ENCODE results near the gene NALCN. TPM values are rescaled to one million over a fixed set of nuclear protein-coding genes. Genes with fewer than 3 reads are reported as not detected.

Gene NALCN
- total and polyA plus RNA-seq, 2 donors (not counting 1 experiment from before 2014, with no cell fraction given) = 1.5 to 2.7 TPM

GRCh38 chr13:101412076-101412475 lies 4.2 kb downstream of the NALCN start:
- no peak overlapping the region for H2AFZ ChIP-seq (ENCODE audit: low read length)
- no peaks in the 10 kb centered on the region for H3K79me2 ChIP-seq (ENCODE audit: control insufficient read depth, insufficient read depth, low read length)
- no peak for TF ChIP-seq CTCF (conservative IDR thresholded peaks at IDR 0.05 in 1 of 2, IDR thresholded peaks at IDR 0.05 in 1 of 2; ENCODE audit: low read depth in 1 of 2, low read length in 2 of 2)
- TF ChIP-seq EZH2 (IDR thresholded peaks at IDR 0.05; ENCODE audit: low read length, missing control alignments) = no peak
- no peak overlapping the region for H3K4me2 ChIP-seq (ENCODE audit: extremely low read depth, insufficient read depth, low read length)
- no peak overlapping the region for H3K27ac ChIP-seq (ENCODE audit: insufficient read depth, low read length)
- no peaks in the 10 kb centered on the region for H4K20me1 ChIP-seq (ENCODE audit: control insufficient read depth, extremely low read depth, insufficient read depth, low read length)
- no peaks in the 10 kb centered on the region for H3K9me3 ChIP-seq (ENCODE audit: control insufficient read depth, insufficient read depth, low read depth, low read length)
- no peaks in the 10 kb centered on the region for H3K36me3 ChIP-seq (ENCODE audit: control insufficient read depth, insufficient read depth, low read length)
- DNase-seq (ENCODE audit: low read depth in 2 of 2) = no peak
- H3K4me1 ChIP-seq (ENCODE audit: control insufficient read depth, extremely low read depth, insufficient read depth, low read length) = peaks cover 3% of the 10 kb centered on the region
- H3K9ac ChIP-seq (ENCODE audit: insufficient read depth, low read length) = no peak overlapping the region
- no peak overlapping the region for H3K4me3 ChIP-seq (replicated peaks in 1 of 4; ENCODE audit: control extremely low read depth in 1 of 4, insufficient read depth in 1 of 4, low read depth in 3 of 4, low read length in 4 of 4)
- H3K27me3 ChIP-seq (ENCODE audit: control insufficient read depth, insufficient read depth, low read length) = no peaks in the 10 kb centered on the region

- no peak for DNase-seq (ENCODE audit: low read depth in 2 of 2)
- no peaks in the 10 kb centered on the region for H4K20me1 ChIP-seq (ENCODE audit: control insufficient read depth, extremely low read depth, insufficient read depth, low read length)
- H3K4me3 ChIP-seq (replicated peaks in 1 of 4; ENCODE audit: control extremely low read depth in 1 of 4, insufficient read depth in 1 of 4, low read depth in 3 of 4, low read length in 4 of 4) = no peak overlapping the region
- H3K9ac ChIP-seq (ENCODE audit: insufficient read depth, low read length) = no peak overlapping the region
- no peak overlapping the region for H3K27ac ChIP-seq (ENCODE audit: insufficient read depth, low read length)
- H3K9me3 ChIP-seq (ENCODE audit: control insufficient read depth, insufficient read depth, low read depth, low read length) = no peaks in the 10 kb centered on the region
- no peaks in the 10 kb centered on the region for H3K79me2 ChIP-seq (ENCODE audit: control insufficient read depth, insufficient read depth, low read length)
- no peak overlapping the region for H3K4me2 ChIP-seq (ENCODE audit: extremely low read depth, insufficient read depth, low read length)
- no peaks in the 10 kb centered on the region for H3K36me3 ChIP-seq (ENCODE audit: control insufficient read depth, insufficient read depth, low read length)
- no peak overlapping the region for H2AFZ ChIP-seq (ENCODE audit: low read length)
- H3K4me1 ChIP-seq (ENCODE audit: control insufficient read depth, extremely low read depth, insufficient read depth, low read length) = no peaks in the 10 kb centered on the region
- TF ChIP-seq CTCF (conservative IDR thresholded peaks at IDR 0.05 in 1 of 2, IDR thresholded peaks at IDR 0.05 in 1 of 2; ENCODE audit: low read depth in 1 of 2, low read length in 2 of 2) = no peak
- no peak for TF ChIP-seq EZH2 (IDR thresholded peaks at IDR 0.05; ENCODE audit: low read length, missing control alignments)
- H3K27me3 ChIP-seq (ENCODE audit: control insufficient read depth, insufficient read depth, low read length) = no peaks in the 10 kb centered on the region
Observed at GRCh38 chr13:101408992-101409656, 7.2 kb downstream of the NALCN start.

GRCh38 chr13:101408154-101408553 lies 8.2 kb downstream of the NALCN start:
- H3K4me2 ChIP-seq (ENCODE audit: extremely low read depth, insufficient read depth, low read length) = peak overlapping the region; percentile 79
- no peaks in the 10 kb centered on the region for H3K9me3 ChIP-seq (ENCODE audit: control insufficient read depth, insufficient read depth, low read depth, low read length)
- no peak for DNase-seq (ENCODE audit: low read depth in 2 of 2)
- H4K20me1 ChIP-seq (ENCODE audit: control insufficient read depth, extremely low read depth, insufficient read depth, low read length) = no peaks in the 10 kb centered on the region
- peak overlapping the region; percentile 65 for H2AFZ ChIP-seq (ENCODE audit: low read length)
- no peak overlapping the region for H3K4me3 ChIP-seq (replicated peaks in 1 of 4; ENCODE audit: control extremely low read depth in 1 of 4, insufficient read depth in 1 of 4, low read depth in 3 of 4, low read length in 4 of 4)
- H3K9ac ChIP-seq (ENCODE audit: insufficient read depth, low read length) = no peak overlapping the region
- no peaks in the 10 kb centered on the region for H3K27me3 ChIP-seq (ENCODE audit: control insufficient read depth, insufficient read depth, low read length)
- no peak for TF ChIP-seq EZH2 (IDR thresholded peaks at IDR 0.05; ENCODE audit: low read length, missing control alignments)
- no peak for TF ChIP-seq CTCF (conservative IDR thresholded peaks at IDR 0.05 in 1 of 2, IDR thresholded peaks at IDR 0.05 in 1 of 2; ENCODE audit: low read depth in 1 of 2, low read length in 2 of 2)
- H3K79me2 ChIP-seq (ENCODE audit: control insufficient read depth, insufficient read depth, low read length) = no peaks in the 10 kb centered on the region
- H3K4me1 ChIP-seq (ENCODE audit: control insufficient read depth, extremely low read depth, insufficient read depth, low read length) = no peaks in the 10 kb centered on the region
- no peaks in the 10 kb centered on the region for H3K36me3 ChIP-seq (ENCODE audit: control insufficient read depth, insufficient read depth, low read length)
- H3K27ac ChIP-seq (ENCODE audit: insufficient read depth, low read length) = peak overlapping the region; percentile 18

All from fibroblast of lung (primary cell).